Right atrium auricular region (tissue), 2 donors: Measurements from ENCODE around the gene DDR1. TPM values are rescaled to one million over a fixed set of nuclear protein-coding genes. Genes with fewer than 3 reads are reported as not detected.

Experiments used
- DNase-seq: peaks from one replicate; pipeline ENCODE4 v3.0.0-alpha.2; 2019; ENCODE audit warnings: low spot score
- H3K27ac ChIP-seq, 2 donors: fragments of 200-600 bp; sonication (generic); 1 replicate in 1 of 2; 2 replicates in 1 of 2; pipeline ENCODE4 v1.5.1; 2016 to 2019
- H3K27me3 ChIP-seq, 2 donors: fragments of 200-600 bp; sonication (generic); one replicate each; pipeline versions ENCODE4 v1.5.1 to v1.6.0; 2017 to 2019
- H3K36me3 ChIP-seq: fragments of 200-600 bp; sonication (generic); one replicate; pipeline ENCODE4 v1.5.1; 2016
- H3K4me1 ChIP-seq, 2 donors: fragments of 200-600 bp; sonication (generic); one replicate each; pipeline versions ENCODE4 v1.5.1 to v1.6.0; 2017 to 2019
- H3K4me3 ChIP-seq, 2 donors: fragments of 200-600 bp; sonication (generic); 1 replicate in 1 of 2; 2 replicates in 1 of 2; pipeline ENCODE4 v1.5.1; 2017 to 2019; ENCODE audit warnings: mild to moderate bottlenecking in 1 of 2, moderate library complexity in 1 of 2
- H3K9me3 ChIP-seq, 2 donors: fragments of 200-600 bp; sonication (generic); one replicate each; pipeline ENCODE4 v1.5.1; 2019
- total RNA-seq, 2 donors: library from RNA; depleted of rRNA; stranded (reverse); fragments of >200 nt; gene quantifications; one replicate each; pipeline ENCODE4 v1.1.0, GENCODE V29; 2016
- TF ChIP-seq, protein P1 (sequence below), 2 donors: fragments of 200-600 bp; sonication (generic); IDR thresholded peaks; one replicate each; pipeline ENCODE4 v1.5.1; 2019; ENCODE audit warnings: antibody characterized with exemption in 2 of 2

DDR1 gene
- total RNA-seq, 2 donors from 2014 or later = 61.7 to 106 TPM

DNA sequence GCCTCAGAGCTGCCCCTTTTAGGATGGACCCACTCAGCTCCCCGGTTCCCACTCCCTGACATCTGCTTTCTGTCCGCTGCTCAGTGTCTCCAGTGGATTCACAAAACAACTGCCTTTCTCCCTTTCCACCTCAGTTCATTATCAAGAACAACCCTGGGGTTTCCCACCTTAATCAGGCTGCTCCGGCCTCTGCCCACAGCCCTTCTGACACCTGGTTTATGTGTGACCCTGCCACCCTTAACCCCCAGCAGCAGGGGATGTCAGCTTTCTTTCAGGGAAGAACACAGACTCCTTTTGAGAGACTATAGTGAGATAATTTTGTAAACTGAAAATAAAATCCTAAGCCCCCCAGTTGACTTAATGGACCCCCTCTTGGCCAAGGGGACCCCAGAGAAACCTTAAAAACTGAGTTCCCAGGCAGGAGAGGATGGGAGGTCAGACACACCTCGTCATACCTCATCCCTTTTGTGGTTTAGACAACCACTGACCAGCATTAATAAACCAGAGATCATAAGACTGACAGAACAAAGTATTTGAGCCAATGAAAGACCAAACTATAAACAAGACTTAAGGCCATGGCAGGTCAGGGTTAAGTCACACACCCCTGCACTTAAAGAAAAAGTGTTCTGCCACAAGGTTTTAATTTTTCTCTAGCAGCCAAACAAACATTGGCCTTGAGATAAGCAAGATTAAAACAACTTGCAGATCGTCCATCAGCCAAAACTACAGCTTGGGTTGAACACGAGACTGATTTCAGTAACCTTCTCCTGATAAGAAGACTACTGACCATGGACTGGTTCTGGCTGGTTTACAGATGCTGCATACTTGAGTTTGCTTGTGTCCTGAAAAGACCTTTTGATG lies 42.4 kb upstream of the DDR1 start:
- no peaks in the 10 kb centered on the region for H3K9me3 ChIP-seq
- DNase-seq = no peak
- no peaks in the 10 kb centered on the region for H3K27me3 ChIP-seq
- no peak overlapping the region for H3K4me3 ChIP-seq
- H3K27ac ChIP-seq = peak overlapping the region; percentile 20 to 48
- H3K36me3 ChIP-seq = no peaks in the 10 kb centered on the region
- H3K4me1 ChIP-seq = peaks cover 0 to 48% of the 10 kb centered on the region in 2 donors
- TF ChIP-seq, protein P1, sequence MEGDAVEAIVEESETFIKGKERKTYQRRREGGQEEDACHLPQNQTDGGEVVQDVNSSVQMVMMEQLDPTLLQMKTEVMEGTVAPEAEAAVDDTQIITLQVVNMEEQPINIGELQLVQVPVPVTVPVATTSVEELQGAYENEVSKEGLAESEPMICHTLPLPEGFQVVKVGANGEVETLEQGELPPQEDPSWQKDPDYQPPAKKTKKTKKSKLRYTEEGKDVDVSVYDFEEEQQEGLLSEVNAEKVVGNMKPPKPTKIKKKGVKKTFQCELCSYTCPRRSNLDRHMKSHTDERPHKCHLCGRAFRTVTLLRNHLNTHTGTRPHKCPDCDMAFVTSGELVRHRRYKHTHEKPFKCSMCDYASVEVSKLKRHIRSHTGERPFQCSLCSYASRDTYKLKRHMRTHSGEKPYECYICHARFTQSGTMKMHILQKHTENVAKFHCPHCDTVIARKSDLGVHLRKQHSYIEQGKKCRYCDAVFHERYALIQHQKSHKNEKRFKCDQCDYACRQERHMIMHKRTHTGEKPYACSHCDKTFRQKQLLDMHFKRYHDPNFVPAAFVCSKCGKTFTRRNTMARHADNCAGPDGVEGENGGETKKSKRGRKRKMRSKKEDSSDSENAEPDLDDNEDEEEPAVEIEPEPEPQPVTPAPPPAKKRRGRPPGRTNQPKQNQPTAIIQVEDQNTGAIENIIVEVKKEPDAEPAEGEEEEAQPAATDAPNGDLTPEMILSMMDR (IDR thresholded peaks at IDR 0.05) = no peak

DNA sequence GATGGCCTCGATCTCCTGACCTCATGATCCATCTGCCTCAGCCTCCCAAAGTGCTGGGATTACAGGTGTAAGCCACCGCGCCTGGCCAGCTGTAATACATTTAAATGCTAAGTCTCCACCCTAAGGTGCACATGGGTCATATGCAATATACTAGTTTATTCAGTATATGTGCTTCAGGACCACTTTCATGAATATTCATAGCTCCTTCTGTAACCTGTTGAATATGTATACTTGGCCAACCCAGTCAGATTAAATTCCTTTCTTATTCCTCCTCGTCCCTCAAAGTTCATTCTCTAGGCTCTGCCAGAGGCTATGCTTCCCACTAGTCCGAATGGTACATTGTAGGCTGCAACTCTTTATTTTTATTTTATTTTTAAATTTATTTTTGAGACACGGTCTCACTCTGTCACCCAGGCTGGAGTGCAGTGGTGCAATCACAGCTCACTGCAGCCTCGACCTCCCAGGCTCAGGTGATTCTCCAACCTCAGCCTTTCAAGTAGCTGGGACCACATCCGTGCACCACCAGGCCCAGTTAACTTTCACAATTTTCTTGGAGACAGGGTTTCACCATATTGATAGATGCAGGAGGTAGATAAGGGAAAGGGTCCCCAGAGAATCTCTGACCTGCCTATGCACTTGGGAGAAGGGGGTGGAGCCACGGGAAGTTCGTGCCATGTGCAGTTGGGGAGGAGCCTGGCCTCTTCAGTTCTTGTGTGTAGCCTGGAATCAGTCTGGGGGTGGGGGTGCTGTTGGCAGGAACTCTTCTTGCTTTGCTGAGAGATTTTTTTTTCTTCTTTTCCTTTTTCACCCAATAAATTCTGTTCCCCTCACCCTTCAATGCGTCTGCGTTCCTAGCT lies 41.3 kb upstream of the DDR1 start:
- H3K9me3 ChIP-seq = no peaks in the 10 kb centered on the region
- H3K36me3 ChIP-seq = no peaks in the 10 kb centered on the region
- H3K27ac ChIP-seq = peak overlapping the region in 1 of 2 donors; percentile 48
- TF ChIP-seq, protein P1 (IDR thresholded peaks at IDR 0.05) = no peak
- DNase-seq = no peak
- H3K4me3 ChIP-seq = no peak overlapping the region
- H3K4me1 ChIP-seq = peaks cover 0 to 37% of the 10 kb centered on the region in 2 donors
- H3K27me3 ChIP-seq = no peaks in the 10 kb centered on the region

DNA sequence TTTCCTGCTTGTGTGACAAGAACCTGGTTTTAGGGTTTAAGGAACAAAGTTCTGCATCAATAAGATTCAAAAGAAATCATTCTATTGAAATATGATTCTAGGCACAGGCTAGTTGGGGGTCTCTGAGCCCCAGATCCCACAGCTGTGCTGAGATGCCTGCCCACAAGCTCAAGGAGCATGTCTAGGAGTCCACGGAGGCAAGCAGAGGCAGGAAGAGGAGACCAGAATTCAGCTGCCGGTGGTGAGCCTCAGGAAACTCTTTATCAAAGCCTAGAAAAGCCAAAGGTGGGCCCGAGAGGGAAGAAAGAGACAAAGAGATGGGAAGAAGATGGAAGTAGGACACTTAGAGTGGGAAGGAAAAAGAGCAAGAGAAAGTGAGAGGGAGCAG lies 40.7 kb upstream of the DDR1 start:
- DNase-seq = no peak
- H3K4me3 ChIP-seq = no peak overlapping the region
- no peaks in the 10 kb centered on the region for H3K36me3 ChIP-seq
- no peaks in the 10 kb centered on the region for H3K9me3 ChIP-seq
- no peaks in the 10 kb centered on the region for H3K27me3 ChIP-seq
- TF ChIP-seq, protein P1 (IDR thresholded peaks at IDR 0.05) = no peak
- H3K27ac ChIP-seq = peak overlapping the region in 1 of 2 donors; percentile 17
- H3K4me1 ChIP-seq = peaks cover 0 to 36% of the 10 kb centered on the region in 2 donors

DNA sequence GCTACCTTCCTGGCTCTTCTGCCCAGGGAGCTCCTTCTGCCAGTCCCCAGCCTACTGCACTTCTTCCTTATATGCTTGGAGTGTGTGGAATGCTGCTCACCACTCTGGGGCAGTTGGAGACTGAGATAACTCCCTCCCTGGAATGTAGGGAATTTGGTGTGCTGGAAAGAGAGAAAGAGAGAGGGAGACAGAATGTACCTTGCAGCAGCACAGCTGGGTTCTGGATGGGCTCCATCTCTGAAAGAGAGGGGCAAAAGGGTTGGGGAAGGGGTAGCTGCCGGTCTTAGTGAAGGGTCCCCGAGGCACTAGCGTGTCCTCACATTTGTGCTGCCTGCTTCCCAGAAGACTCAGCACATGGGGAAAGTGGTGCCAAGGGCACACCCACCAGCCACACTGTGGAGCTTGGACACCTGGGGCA lies 40.2 kb upstream of the DDR1 start:
- Histone ChIP-seq H3K27me3 (no peaks in the 10 kb centered on the region), H3K4me3 (no peak overlapping the region), H3K36me3 (no peaks in the 10 kb centered on the region), H3K4me1 (peaks cover 0 to 36% of the 10 kb centered on the region in 2 donors), H3K27ac (peak overlapping the region in 1 of 2 donors; percentile 17), H3K9me3 (no peaks in the 10 kb centered on the region)
- DNase-seq = no peak
- TF ChIP-seq, protein P1 (IDR thresholded peaks at IDR 0.05) = no peak

DNA sequence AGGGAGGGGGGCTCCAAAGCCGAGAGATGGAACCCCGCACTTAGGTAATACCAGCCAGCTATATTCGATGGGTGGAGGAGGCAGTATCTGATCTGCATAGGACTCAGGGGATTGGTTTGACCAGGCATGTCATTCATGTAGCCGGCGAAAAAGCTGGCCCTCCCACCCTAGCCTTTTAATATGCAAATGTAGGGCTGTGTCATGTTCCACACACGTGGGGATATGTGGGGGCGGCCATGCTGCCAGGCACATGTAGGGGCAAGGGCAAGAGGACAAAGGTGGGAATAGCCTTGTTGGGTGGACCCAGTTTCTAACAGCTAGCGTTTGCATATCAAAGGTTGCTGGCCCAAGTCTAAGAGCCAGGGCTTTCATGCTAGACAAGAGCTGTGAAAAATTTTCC lies 39.1 kb upstream of the DDR1 start:
- DNase-seq = no peak
- Histone ChIP-seq H3K27ac (no peak overlapping the region), H3K4me3 (no peak overlapping the region), H3K4me1 (peaks cover 0 to 36% of the 10 kb centered on the region in 2 donors), H3K9me3 (no peaks in the 10 kb centered on the region), H3K36me3 (no peaks in the 10 kb centered on the region), H3K27me3 (no peaks in the 10 kb centered on the region)
- TF ChIP-seq, protein P1 (IDR thresholded peaks at IDR 0.05) = no peak
